ENCODE data around the gene GPR107.

The GPR107 gene

GRCh38 chr9:130026583-130027340 lies 26.9 kb upstream of the GPR107 start:
- Histone ChIP-seq H3K27ac (no peak overlapping the region), H3K9me3 (ENCODE audit: severe bottlenecking) (no peaks in the 10 kb centered on the region), H3K36me3 (no peaks in the 10 kb centered on the region), H3K27me3 (ENCODE audit: insufficient read depth, low read depth, severe bottlenecking) (no peaks in the 10 kb centered on the region), H3K4me3 (ENCODE audit: low read depth, low read length) (no peak overlapping the region)
- TF ChIP-seq, protein P1, sequence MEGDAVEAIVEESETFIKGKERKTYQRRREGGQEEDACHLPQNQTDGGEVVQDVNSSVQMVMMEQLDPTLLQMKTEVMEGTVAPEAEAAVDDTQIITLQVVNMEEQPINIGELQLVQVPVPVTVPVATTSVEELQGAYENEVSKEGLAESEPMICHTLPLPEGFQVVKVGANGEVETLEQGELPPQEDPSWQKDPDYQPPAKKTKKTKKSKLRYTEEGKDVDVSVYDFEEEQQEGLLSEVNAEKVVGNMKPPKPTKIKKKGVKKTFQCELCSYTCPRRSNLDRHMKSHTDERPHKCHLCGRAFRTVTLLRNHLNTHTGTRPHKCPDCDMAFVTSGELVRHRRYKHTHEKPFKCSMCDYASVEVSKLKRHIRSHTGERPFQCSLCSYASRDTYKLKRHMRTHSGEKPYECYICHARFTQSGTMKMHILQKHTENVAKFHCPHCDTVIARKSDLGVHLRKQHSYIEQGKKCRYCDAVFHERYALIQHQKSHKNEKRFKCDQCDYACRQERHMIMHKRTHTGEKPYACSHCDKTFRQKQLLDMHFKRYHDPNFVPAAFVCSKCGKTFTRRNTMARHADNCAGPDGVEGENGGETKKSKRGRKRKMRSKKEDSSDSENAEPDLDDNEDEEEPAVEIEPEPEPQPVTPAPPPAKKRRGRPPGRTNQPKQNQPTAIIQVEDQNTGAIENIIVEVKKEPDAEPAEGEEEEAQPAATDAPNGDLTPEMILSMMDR (IDR thresholded peaks at IDR 0.05; ENCODE audit: low read depth, low read length) = no peak
- DNase-seq = no peak

DNA sequence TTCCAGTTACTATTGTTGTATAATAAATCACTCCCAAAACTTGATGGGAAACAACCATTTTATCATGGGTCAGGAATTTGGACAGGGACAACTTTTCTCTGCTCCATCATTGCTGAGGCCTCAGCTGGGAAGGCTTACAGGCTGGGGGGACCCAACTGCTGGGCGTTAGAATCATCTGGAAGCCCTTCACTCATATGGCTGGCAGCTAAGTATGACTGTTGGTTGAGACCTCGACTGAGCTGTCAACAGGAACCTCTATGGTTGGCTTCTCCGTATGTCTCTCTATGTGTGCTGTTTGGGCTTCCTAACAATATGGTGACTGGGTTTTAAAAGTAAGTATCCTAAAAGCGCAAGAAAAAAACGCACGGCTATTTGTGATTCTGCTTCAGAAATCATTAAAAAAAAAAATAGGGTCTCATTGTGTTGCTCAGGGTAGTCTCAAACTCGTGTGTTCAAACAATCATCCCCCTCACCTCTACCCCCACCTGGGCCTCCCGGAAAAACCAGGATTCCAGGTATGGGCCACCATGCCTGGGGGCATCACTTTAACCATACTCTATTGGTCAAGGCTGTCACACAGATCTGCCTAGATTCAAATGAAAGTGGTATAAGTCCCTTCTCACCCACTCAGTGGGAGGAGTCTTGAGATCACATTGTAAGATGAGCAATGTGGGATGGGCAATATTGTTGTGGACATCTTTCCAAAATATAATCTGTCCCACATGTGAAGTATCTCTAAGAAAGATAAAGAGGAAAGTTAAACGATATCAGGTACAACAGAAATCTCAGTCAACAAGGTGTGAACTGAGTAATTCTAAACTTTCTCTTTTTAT lies 26.0 kb upstream of the GPR107 start:
- Histone ChIP-seq H3K4me3 (ENCODE audit: low read depth, low read length) (no peak overlapping the region), H3K27ac (no peak overlapping the region), H3K36me3 (no peaks in the 10 kb centered on the region), H3K9me3 (ENCODE audit: severe bottlenecking) (no peaks in the 10 kb centered on the region), H3K27me3 (ENCODE audit: insufficient read depth, low read depth, severe bottlenecking) (no peaks in the 10 kb centered on the region)
- no peak for DNase-seq
- TF ChIP-seq, protein P1 (IDR thresholded peaks at IDR 0.05; ENCODE audit: low read depth, low read length) = no peak

GRCh38 chr9:130028493-130029222 lies 25.0 kb upstream of the GPR107 start:
- Histone ChIP-seq H3K36me3 (no peaks in the 10 kb centered on the region), H3K4me3 (ENCODE audit: low read depth, low read length) (no peak overlapping the region), H3K27ac (no peak overlapping the region), H3K9me3 (ENCODE audit: severe bottlenecking) (no peaks in the 10 kb centered on the region), H3K27me3 (ENCODE audit: insufficient read depth, low read depth, severe bottlenecking) (no peaks in the 10 kb centered on the region)
- TF ChIP-seq, protein P1 (IDR thresholded peaks at IDR 0.05; ENCODE audit: low read depth, low read length) = no peak
- DNase-seq = no peak

DNA sequence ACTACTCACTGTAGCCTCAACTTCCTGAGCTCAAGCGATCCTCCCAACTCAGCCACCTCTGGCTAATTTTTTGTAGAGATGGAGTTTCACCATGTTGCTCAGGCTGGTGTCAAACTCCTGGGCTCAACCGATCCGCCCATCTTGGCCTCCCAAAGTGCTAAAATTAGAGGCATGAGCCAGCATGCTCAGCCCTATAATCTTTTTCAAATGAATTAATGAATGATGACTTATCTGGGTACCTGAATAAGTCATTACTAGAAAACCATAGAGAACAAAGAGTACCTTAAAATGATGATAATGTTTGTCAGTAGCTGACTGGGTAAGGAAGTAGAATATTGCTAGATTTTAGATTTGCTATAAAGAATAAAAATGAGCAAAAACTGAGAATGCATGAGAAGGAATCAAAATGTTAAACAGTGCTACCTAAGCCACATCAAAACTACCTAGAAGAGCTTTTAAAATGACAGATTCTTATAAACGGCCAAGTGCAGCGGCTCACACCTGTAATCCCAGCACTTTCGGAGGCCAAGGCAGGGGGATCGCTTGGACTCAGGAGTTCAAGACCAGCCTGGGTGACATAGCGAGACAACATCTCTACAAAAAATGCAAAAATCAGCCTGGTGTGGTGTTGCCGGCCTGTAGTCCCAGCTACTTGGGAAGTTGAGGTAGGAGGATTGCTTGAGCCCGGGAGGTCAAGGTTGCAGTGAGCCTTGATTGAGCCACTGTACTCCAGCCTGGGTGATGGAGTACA lies 24.3 kb upstream of the GPR107 start:
- H3K9me3 ChIP-seq (ENCODE audit: severe bottlenecking) = no peaks in the 10 kb centered on the region
- no peak overlapping the region for H3K27ac ChIP-seq
- no peaks in the 10 kb centered on the region for H3K36me3 ChIP-seq
- no peak overlapping the region for H3K4me3 ChIP-seq (ENCODE audit: low read depth, low read length)
- no peak for DNase-seq
- TF ChIP-seq, protein P1 (IDR thresholded peaks at IDR 0.05; ENCODE audit: low read depth, low read length) = no peak
- no peaks in the 10 kb centered on the region for H3K27me3 ChIP-seq (ENCODE audit: insufficient read depth, low read depth, severe bottlenecking)

GRCh38 chr9:130030651-130031127 lies 23.0 kb upstream of the GPR107 start:
- Histone ChIP-seq H3K27ac (no peak overlapping the region), H3K27me3 (ENCODE audit: insufficient read depth, low read depth, severe bottlenecking) (no peaks in the 10 kb centered on the region), H3K36me3 (no peaks in the 10 kb centered on the region), H3K4me3 (ENCODE audit: low read depth, low read length) (no peak overlapping the region), H3K9me3 (ENCODE audit: severe bottlenecking) (no peaks in the 10 kb centered on the region)
- TF ChIP-seq, protein P1 (IDR thresholded peaks at IDR 0.05; ENCODE audit: low read depth, low read length) = no peak
- DNase-seq = no peak
